ENCODE results near the gene ROR1. TPM values are rescaled to one million over a fixed set of nuclear protein-coding genes. Genes with fewer than 3 reads are reported as not detected.

ROR1 gene
- total RNA-seq, 1 donor from 2014 or later, result 13.1 TPM

- no peak for DNase-seq (ENCODE audit: low spot score)
Observed at GRCh38 chr1:63882048-63882704, 108.4 kb downstream of the ROR1 start.

GRCh38 chr1:63883494-63884235 is 109.8 kb downstream of the ROR1 start:
- no peak for DNase-seq (ENCODE audit: low spot score)

- DNase-seq (ENCODE audit: low spot score), result no peak
Observed at GRCh38 chr1:63884486-63884885, 110.7 kb downstream of the ROR1 start.

GRCh38 chr1:63885899-63886298 is 112.1 kb downstream of the ROR1 start:
- no peak for DNase-seq (ENCODE audit: low spot score)

GRCh38 chr1:63886340-63886739 is 112.5 kb downstream of the ROR1 start:
- no peak for DNase-seq (ENCODE audit: low spot score)

- DNase-seq (ENCODE audit: low spot score), result no peak
Observed at GRCh38 chr1:63887809-63888208, 114.0 kb downstream of the ROR1 start.

GRCh38 chr1:63888984-63889383 is 115.2 kb downstream of the ROR1 start:
- DNase-seq (ENCODE audit: low spot score), result no peak

GRCh38 chr1:63890468-63890867 is 116.7 kb downstream of the ROR1 start:
- DNase-seq (ENCODE audit: low spot score), result no peak

- no peak for DNase-seq (ENCODE audit: low spot score)
Observed at GRCh38 chr1:63891060-63891690, 117.4 kb downstream of the ROR1 start.

- DNase-seq (ENCODE audit: low spot score), result no peak
Observed at GRCh38 chr1:63892632-63893395, 119.0 kb downstream of the ROR1 start.

- DNase-seq (ENCODE audit: low spot score), result no peak
Observed at GRCh38 chr1:63893976-63894375, 120.2 kb downstream of the ROR1 start.

- DNase-seq (ENCODE audit: low spot score), result no peak
Observed at GRCh38 chr1:63894627-63895265, 120.9 kb downstream of the ROR1 start.

GRCh38 chr1:63896755-63897154 is 122.9 kb downstream of the ROR1 start:
- DNase-seq (ENCODE audit: low spot score), result no peak

GRCh38 chr1:63898428-63899196 is 124.8 kb downstream of the ROR1 start:
- DNase-seq (ENCODE audit: low spot score), result no peak

GRCh38 chr1:63901094-63901493 is 127.3 kb downstream of the ROR1 start:
- DNase-seq (ENCODE audit: low spot score), result no peak

- DNase-seq (ENCODE audit: low spot score), result no peak
Observed at GRCh38 chr1:63902844-63903589, 129.2 kb downstream of the ROR1 start.

- DNase-seq (ENCODE audit: low spot score), result no peak
Observed at GRCh38 chr1:63903947-63904610, 130.3 kb downstream of the ROR1 start.

- no peak for DNase-seq (ENCODE audit: low spot score)
Observed at GRCh38 chr1:63904826-63905225, 131.0 kb downstream of the ROR1 start.

GRCh38 chr1:63906047-63906704 is 132.4 kb downstream of the ROR1 start:
- no peak for DNase-seq (ENCODE audit: low spot score)
